Osteoblast (primary cell): ENCODE results near the gene TBCD. TPM values are rescaled to one million over a fixed set of nuclear protein-coding genes. Genes with fewer than 3 reads are reported as not detected.

Experiments used
- DNase-seq: peaks from one replicate; pipeline ENCODE4 v3.0.0; 2011; ENCODE audit warnings: low spot score, mixed read lengths; ENCODE audit not compliant: insufficient read length; ENCODE audit errors: missing footprints
- H2AFZ ChIP-seq: 2 replicates; pipeline ENCODE4 v1.6.0; 2011; ENCODE audit warnings: mild to moderate bottlenecking, low read length
- H3K27ac ChIP-seq: 2 replicates; pipeline ENCODE4 v1.5.1; 2011; ENCODE audit warnings: mild to moderate bottlenecking, low read depth, low read length, moderate library complexity
- H3K27me3 ChIP-seq: 2 replicates; pipeline ENCODE4 v1.6.0; 2012; ENCODE audit warnings: mild to moderate bottlenecking, control low read depth, inconsistent platforms, low read length, moderate library complexity; ENCODE audit not compliant: insufficient read depth
- H3K36me3 ChIP-seq: 2 replicates; pipeline ENCODE4 v1.5.1; 2011; ENCODE audit warnings: mild to moderate bottlenecking, low read length, control low read depth, moderate library complexity; ENCODE audit not compliant: insufficient read depth
- H3K4me1 ChIP-seq: 2 replicates; pipeline ENCODE4 v1.5.1; 2011; ENCODE audit warnings: mild to moderate bottlenecking, low read length, control low read depth, moderate library complexity; ENCODE audit not compliant: insufficient read depth
- H3K4me2 ChIP-seq: 2 replicates; pipeline ENCODE4 v1.6.0; 2011; ENCODE audit warnings: mild to moderate bottlenecking, low read length; ENCODE audit not compliant: insufficient read depth
- H3K4me3 ChIP-seq: fragments of 200-600 bp; sonication (generic); 3 replicates; pipeline ENCODE4 v1.5.1; 2012; ENCODE audit warnings: mild to moderate bottlenecking, low read length, inconsistent platforms; ENCODE audit not compliant: insufficient read depth
- H3K79me2 ChIP-seq: 2 replicates; pipeline ENCODE4 v1.6.0; 2012; ENCODE audit warnings: mild to moderate bottlenecking, low read length, control low read depth, inconsistent platforms; ENCODE audit not compliant: insufficient read depth
- H3K9me3 ChIP-seq: 2 replicates; pipeline ENCODE4 v1.5.1; 2011; ENCODE audit warnings: low read depth, low read length, control low read depth
- H4K20me1 ChIP-seq: 2 replicates; pipeline ENCODE4 v1.6.0; 2012; ENCODE audit warnings: mild to moderate bottlenecking, low read length, control low read depth; ENCODE audit not compliant: insufficient read depth
- total RNA-seq: library from RNA; depleted of rRNA; stranded (reverse); fragments of >200 nt; gene quantifications from 2 replicates; pipeline ENCODE4 v1.2.3, GENCODE V29; 2012
- TF ChIP-seq, protein P1 (sequence below): IDR thresholded peaks from 2 replicates; pipeline ENCODE4 v1.5.1; 2011; ENCODE audit warnings: mild to moderate bottlenecking, low read depth, low read length, moderate library complexity; ENCODE audit errors: extremely low read depth

Gene TBCD
- total RNA-seq, 1 donor: 29.0 TPM

DNA sequence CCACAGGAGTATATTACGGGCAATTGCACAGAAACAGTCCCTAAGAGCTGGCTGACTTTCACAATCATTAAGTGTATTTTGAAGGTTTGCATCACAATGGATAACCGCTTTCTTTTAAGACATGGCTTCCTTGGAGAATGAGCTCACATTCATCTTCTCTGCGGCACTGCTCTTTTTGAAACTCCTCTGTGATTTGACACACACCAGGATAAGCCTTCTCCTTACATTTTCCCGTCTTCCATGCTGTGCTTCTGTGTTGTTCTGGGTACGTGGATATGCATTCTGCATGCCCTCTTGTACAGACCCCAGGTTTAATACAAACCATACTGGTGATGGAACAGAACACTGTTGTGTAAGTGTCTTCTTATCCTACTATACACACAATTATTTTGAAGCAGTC, 238.0 kb downstream of the TBCD start:
- no peak overlapping the region for H2AFZ ChIP-seq
- no peaks in the 10 kb centered on the region for H3K79me2 ChIP-seq
- peaks cover 15% of the 10 kb centered on the region for H3K4me1 ChIP-seq
- H3K4me2 ChIP-seq: no peak overlapping the region
- H3K36me3 ChIP-seq: no peaks in the 10 kb centered on the region
- no peaks in the 10 kb centered on the region for H3K9me3 ChIP-seq
- H3K27ac ChIP-seq: no peak overlapping the region
- no peak overlapping the region for H3K4me3 ChIP-seq
- TF ChIP-seq, protein P1, sequence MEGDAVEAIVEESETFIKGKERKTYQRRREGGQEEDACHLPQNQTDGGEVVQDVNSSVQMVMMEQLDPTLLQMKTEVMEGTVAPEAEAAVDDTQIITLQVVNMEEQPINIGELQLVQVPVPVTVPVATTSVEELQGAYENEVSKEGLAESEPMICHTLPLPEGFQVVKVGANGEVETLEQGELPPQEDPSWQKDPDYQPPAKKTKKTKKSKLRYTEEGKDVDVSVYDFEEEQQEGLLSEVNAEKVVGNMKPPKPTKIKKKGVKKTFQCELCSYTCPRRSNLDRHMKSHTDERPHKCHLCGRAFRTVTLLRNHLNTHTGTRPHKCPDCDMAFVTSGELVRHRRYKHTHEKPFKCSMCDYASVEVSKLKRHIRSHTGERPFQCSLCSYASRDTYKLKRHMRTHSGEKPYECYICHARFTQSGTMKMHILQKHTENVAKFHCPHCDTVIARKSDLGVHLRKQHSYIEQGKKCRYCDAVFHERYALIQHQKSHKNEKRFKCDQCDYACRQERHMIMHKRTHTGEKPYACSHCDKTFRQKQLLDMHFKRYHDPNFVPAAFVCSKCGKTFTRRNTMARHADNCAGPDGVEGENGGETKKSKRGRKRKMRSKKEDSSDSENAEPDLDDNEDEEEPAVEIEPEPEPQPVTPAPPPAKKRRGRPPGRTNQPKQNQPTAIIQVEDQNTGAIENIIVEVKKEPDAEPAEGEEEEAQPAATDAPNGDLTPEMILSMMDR: no peak
- H3K27me3 ChIP-seq: no peaks in the 10 kb centered on the region
- H4K20me1 ChIP-seq: no peaks in the 10 kb centered on the region
- no peak for DNase-seq

- Histone ChIP-seq H4K20me1 (no peaks in the 10 kb centered on the region), H3K79me2 (no peaks in the 10 kb centered on the region), H3K4me3 (no peak overlapping the region), H3K4me2 (no peak overlapping the region), H3K27ac (no peak overlapping the region), H3K9me3 (no peaks in the 10 kb centered on the region), H3K4me1 (no peaks in the 10 kb centered on the region), H3K36me3 (no peaks in the 10 kb centered on the region), H2AFZ (no peak overlapping the region), H3K27me3 (no peaks in the 10 kb centered on the region)
- TF ChIP-seq, protein P1: no peak
- no peak for DNase-seq
Observed at GRCh38 chr17:82993005-82993404, 241.1 kb downstream of the TBCD start.

Other genes with a start within 250 kb of the TBCD start
- 26.8 and 29.3 TPM in 2 replicates for gene FOXK2, start 232.3 kb upstream of the TBCD start, total RNA-seq
- 66.2 and 66.3 TPM in 2 replicates for gene WDR45B, start 103.6 kb upstream of the TBCD start, total RNA-seq
- gene RAB40B, start 53.4 kb upstream of the TBCD start, total RNA-seq: 8.3 and 9.1 TPM in 2 replicates
- 10.1 and 13.8 TPM in 2 replicates for gene FN3KRP, start 35.4 kb upstream of the TBCD start, total RNA-seq
- gene FN3K, start 16.4 kb upstream of the TBCD start, total RNA-seq: 2.9 and 4.4 TPM in 2 replicates
- gene ZNF750, start 88.0 kb downstream of the TBCD start, total RNA-seq: not detected in 2 replicates